WTC11 (cell line): ENCODE results near the gene TMED9. TPM values are rescaled to one million over a fixed set of nuclear protein-coding genes. Genes with fewer than 3 reads are reported as not detected.
"Not testable (repeated sequence)": the region's sequence is repeated elsewhere in the genome, so short reads cannot be mapped to it uniquely, and the experiment has no call there.

ENCODE experiments used
- ATAC-seq: fragments of 200-7000 bp; cut with Tn5 transposase; 2 replicates; pipeline ENCODE4 v1.10.0; 2021; ENCODE audit warnings: mild to moderate bottlenecking, moderate library complexity
- CTCF ChIA-PET: fragments of 300-600 bp; sonication (Branson Sonifier 250); formaldehyde crosslinking; loops from one replicate; lab custom pipeline; 2021; ENCODE audit warnings: antibody characterized with exemption; lab: Charles Lee
- POLR2A ChIA-PET: fragments of 350-600 bp; sonication (Branson Sonifier 250); formaldehyde crosslinking; loops from one replicate; lab custom pipeline; 2021; ENCODE audit warnings: antibody characterized with exemption; lab: Charles Lee
- DNase-seq: peaks from one replicate; pipeline ENCODE4 v3.0.0; 2021; ENCODE audit warnings: low spot score
- H3K27ac Mint-ChIP-seq: 2 replicates; pipeline ENCODE4 v1.8.0; 2021; ENCODE audit warnings: mixed read lengths
- H3K27me3 Mint-ChIP-seq: 2 replicates; pipeline ENCODE4 v1.8.0; 2021; ENCODE audit warnings: low read depth, mild to moderate bottlenecking, moderate library complexity, mixed read lengths
- H3K36me3 Mint-ChIP-seq: 2 replicates; pipeline ENCODE4 v1.8.0; 2021; ENCODE audit warnings: mixed read lengths
- H3K4me1 Mint-ChIP-seq: 2 replicates; pipeline ENCODE4 v1.8.0; 2022; ENCODE audit warnings: mixed read lengths
- H3K4me3 Mint-ChIP-seq: 2 replicates; pipeline ENCODE4 v1.8.0; 2021; ENCODE audit warnings: mild to moderate bottlenecking, moderate library complexity, mixed read lengths
- H3K9me3 Mint-ChIP-seq: 2 replicates; pipeline ENCODE4 v1.8.0; 2021; ENCODE audit warnings: mixed read lengths
- CREB1 ChIP-seq: sonication (generic); formaldehyde crosslinking; IDR thresholded peaks from 2 replicates; pipeline ENCODE4 v1.8.0; 2023; ENCODE audit warnings: mild to moderate bottlenecking, missing genetic modification reagents
- CREM ChIP-seq: sonication (generic); formaldehyde crosslinking; IDR thresholded peaks from 2 replicates; pipeline ENCODE4 v1.8.1; 2022; ENCODE audit warnings: mild to moderate bottlenecking, missing genetic modification reagents, moderate library complexity
- E2F5 ChIP-seq: sonication (generic); formaldehyde crosslinking; IDR thresholded peaks from 2 replicates; pipeline ENCODE4 v1.8.1; 2022; ENCODE audit warnings: mild to moderate bottlenecking, moderate library complexity, missing genetic modification reagents
- ESRRA ChIP-seq: sonication (generic); formaldehyde crosslinking; IDR thresholded peaks from 2 replicates; pipeline ENCODE4 v1.8.1; 2022; ENCODE audit warnings: mild to moderate bottlenecking, missing genetic modification reagents, borderline replicate concordance
- ETV6 ChIP-seq: sonication (generic); formaldehyde crosslinking; IDR thresholded peaks from 2 replicates; pipeline ENCODE4 v1.8.1; 2022; ENCODE audit warnings: mild to moderate bottlenecking, missing genetic modification reagents
- FOXK1 ChIP-seq: sonication (generic); formaldehyde crosslinking; IDR thresholded peaks from 2 replicates; pipeline ENCODE4 v1.8.0; 2022; ENCODE audit warnings: mild to moderate bottlenecking, moderate library complexity, missing genetic modification reagents
- FOXP4 ChIP-seq: sonication (generic); formaldehyde crosslinking; IDR thresholded peaks from 2 replicates; pipeline ENCODE4 v1.8.0; 2022; ENCODE audit warnings: mild to moderate bottlenecking, missing genetic modification reagents
- HMGA2 ChIP-seq: fragments of 250-450 bp; sonication (Bioruptor Pico); IDR thresholded peaks from 2 replicates; pipeline ENCODE4 v1.4.0; 2021; ENCODE audit warnings: mild to moderate bottlenecking, moderate library complexity
- JUN ChIP-seq: sonication (generic); formaldehyde crosslinking; IDR thresholded peaks from 2 replicates; pipeline ENCODE4 v1.8.0; 2023; ENCODE audit warnings: mild to moderate bottlenecking, missing genetic modification reagents
- NR3C1 ChIP-seq: sonication (generic); formaldehyde crosslinking; conservative IDR thresholded peaks from 2 replicates; pipeline ENCODE4 v1.8.1; 2023; ENCODE audit warnings: low read depth, mild to moderate bottlenecking, missing genetic modification reagents
- PRRX2 ChIP-seq: fragments of 250-450 bp; sonication (Bioruptor Pico); IDR thresholded peaks from 2 replicates; pipeline ENCODE4 v1.8.0; 2021; ENCODE audit warnings: mild to moderate bottlenecking
- RELA ChIP-seq: sonication (generic); formaldehyde crosslinking; IDR thresholded peaks from 2 replicates; pipeline ENCODE4 v1.8.1; 2022; ENCODE audit warnings: missing genetic modification reagents, mild to moderate bottlenecking, borderline replicate concordance
- SMAD3 ChIP-seq: sonication (generic); formaldehyde crosslinking; IDR thresholded peaks from 2 replicates; pipeline ENCODE4 v1.8.0; 2022; ENCODE audit warnings: missing genetic modification reagents, mild to moderate bottlenecking, borderline replicate concordance
- SMAD4 ChIP-seq: sonication (generic); formaldehyde crosslinking; IDR thresholded peaks from 2 replicates; pipeline ENCODE4 v1.8.0; 2022; ENCODE audit warnings: mild to moderate bottlenecking, missing genetic modification reagents
- TCF7 ChIP-seq: sonication (generic); formaldehyde crosslinking; IDR thresholded peaks from 2 replicates; pipeline ENCODE4 v1.8.0; 2022; ENCODE audit warnings: mild to moderate bottlenecking, low read depth, missing genetic modification reagents, moderate library complexity
- USF1 ChIP-seq: sonication (generic); formaldehyde crosslinking; IDR thresholded peaks from 2 replicates; pipeline ENCODE4 v1.8.0; 2022; ENCODE audit warnings: mild to moderate bottlenecking, missing genetic modification reagents
- ZNF232 ChIP-seq: sonication (generic); formaldehyde crosslinking; IDR thresholded peaks from 2 replicates; pipeline ENCODE4 v1.8.0; 2022; ENCODE audit warnings: mild to moderate bottlenecking, missing genetic modification reagents
- ZNF263 ChIP-seq: sonication (generic); formaldehyde crosslinking; IDR thresholded peaks from 2 replicates; pipeline ENCODE4 v1.8.1; 2022; ENCODE audit warnings: low read depth, mild to moderate bottlenecking, moderate library complexity, missing genetic modification reagents
- ZNF281 ChIP-seq: sonication (generic); formaldehyde crosslinking; IDR thresholded peaks from 2 replicates; pipeline ENCODE4 v1.8.0; 2023; ENCODE audit warnings: mild to moderate bottlenecking, missing genetic modification reagents
- total RNA-seq: library from RNA; stranded (reverse); gene quantifications from 3 replicates; pipeline ENCODE4 v1.2.3, GENCODE V29; 2021
- TF ChIP-seq, protein P1 (sequence below): sonication (generic); formaldehyde crosslinking; conservative IDR thresholded peaks from 2 replicates; pipeline ENCODE4 v1.8.1; 2023; ENCODE audit warnings: mild to moderate bottlenecking, low read depth, missing genetic modification reagents, moderate library complexity

TMED9 gene
- total RNA-seq, 1 experiment from 2014 or later: 164 TPM

DNA sequence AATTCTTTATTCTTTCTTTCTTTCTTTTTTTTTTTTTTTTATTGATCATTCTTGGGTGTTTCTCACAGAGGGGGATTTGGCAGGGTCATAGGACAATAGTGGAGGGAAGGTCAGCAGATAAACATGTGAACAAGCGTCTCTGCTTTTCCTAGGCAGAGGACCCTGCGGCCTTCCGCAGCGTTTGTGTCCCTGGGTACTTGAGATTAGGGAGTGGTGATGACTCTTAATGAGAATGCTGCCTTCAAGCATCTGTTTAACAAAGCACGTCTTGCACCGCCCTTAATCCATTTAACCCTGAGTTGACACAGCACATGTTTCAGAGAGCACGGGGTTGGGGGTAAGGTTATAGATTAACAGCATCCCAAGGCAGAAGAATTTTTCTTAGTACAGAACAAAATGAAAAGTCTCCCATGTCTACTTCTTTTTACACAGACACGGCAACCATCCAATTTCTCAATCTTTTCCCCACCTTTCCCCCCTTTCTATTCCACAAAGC is 32.5 kb upstream of the TMED9 start:
- Mint-ChIP-seq H3K4me1 (peaks cover 16% of the 10 kb centered on the region), H3K9me3 (peaks cover 32% of the 10 kb centered on the region), H3K27me3 (peaks cover 25% of the 10 kb centered on the region), H3K36me3 (peaks cover 12% of the 10 kb centered on the region)
- ATAC-seq, POLR2A ChIA-PET, DNase-seq, H3K27ac Mint-ChIP-seq, H3K4me3 Mint-ChIP-seq, CTCF ChIA-PET: not testable (repeated sequence)

DNA sequence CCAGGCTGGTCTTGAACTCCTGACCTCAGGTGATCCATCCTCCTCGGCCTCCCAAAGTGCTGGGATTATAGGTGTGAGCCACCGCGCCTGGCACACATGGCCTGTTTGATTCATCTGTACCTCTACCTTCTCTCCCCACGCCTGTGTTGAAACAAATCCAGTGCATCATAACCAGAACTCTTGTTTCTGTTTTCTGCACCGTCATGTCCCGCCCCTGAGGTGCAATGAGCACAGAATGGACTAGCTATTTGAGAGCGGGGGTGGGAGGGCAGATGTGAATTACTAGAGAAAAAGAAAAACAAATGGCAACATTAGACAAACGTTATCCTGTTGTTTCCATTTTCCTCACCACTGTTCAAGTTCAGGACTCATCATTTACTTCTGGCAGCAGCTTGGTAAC is 27.0 kb upstream of the TMED9 start:
- Mint-ChIP-seq H3K4me3 (no peak overlapping the region), H3K27ac (no peak overlapping the region), H3K9me3 (peaks cover 24% of the 10 kb centered on the region), H3K4me1 (peaks cover 2% of the 10 kb centered on the region; the same call in 1 of the 2 replicates), H3K36me3 (peaks cover 12% of the 10 kb centered on the region), H3K27me3 (peaks cover 43% of the 10 kb centered on the region)
- TF ChIP-seq ZNF232: no peak
- no peak for TF ChIP-seq FOXK1 (CRISPR knock-in tag)
- TF ChIP-seq, protein P1, sequence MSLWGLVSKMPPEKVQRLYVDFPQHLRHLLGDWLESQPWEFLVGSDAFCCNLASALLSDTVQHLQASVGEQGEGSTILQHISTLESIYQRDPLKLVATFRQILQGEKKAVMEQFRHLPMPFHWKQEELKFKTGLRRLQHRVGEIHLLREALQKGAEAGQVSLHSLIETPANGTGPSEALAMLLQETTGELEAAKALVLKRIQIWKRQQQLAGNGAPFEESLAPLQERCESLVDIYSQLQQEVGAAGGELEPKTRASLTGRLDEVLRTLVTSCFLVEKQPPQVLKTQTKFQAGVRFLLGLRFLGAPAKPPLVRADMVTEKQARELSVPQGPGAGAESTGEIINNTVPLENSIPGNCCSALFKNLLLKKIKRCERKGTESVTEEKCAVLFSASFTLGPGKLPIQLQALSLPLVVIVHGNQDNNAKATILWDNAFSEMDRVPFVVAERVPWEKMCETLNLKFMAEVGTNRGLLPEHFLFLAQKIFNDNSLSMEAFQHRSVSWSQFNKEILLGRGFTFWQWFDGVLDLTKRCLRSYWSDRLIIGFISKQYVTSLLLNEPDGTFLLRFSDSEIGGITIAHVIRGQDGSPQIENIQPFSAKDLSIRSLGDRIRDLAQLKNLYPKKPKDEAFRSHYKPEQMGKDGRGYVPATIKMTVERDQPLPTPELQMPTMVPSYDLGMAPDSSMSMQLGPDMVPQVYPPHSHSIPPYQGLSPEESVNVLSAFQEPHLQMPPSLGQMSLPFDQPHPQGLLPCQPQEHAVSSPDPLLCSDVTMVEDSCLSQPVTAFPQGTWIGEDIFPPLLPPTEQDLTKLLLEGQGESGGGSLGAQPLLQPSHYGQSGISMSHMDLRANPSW (CRISPR knock-in tag): no peak
- no peak for TF ChIP-seq CREM
- TF ChIP-seq PRRX2 (CRISPR knock-in tag): no peak
- no peak for TF ChIP-seq ZNF263 (CRISPR knock-in tag)
- TF ChIP-seq SMAD3 (CRISPR knock-in tag): no peak
- no peak for TF ChIP-seq SMAD4 (CRISPR knock-in tag)
- no peak for TF ChIP-seq ETV6
- no peak for TF ChIP-seq JUN (CRISPR knock-in tag)
- TF ChIP-seq ESRRA (CRISPR knock-in tag): no peak
- no peak for TF ChIP-seq RELA
- no peak for TF ChIP-seq NR3C1 (CRISPR knock-in tag)
- no peak for TF ChIP-seq E2F5
- TF ChIP-seq ZNF281 (CRISPR knock-in tag): no peak
- no peak for TF ChIP-seq CREB1
- no peak for TF ChIP-seq TCF7 (CRISPR knock-in tag)
- no peak for TF ChIP-seq FOXP4 (CRISPR knock-in tag)
- no peak for TF ChIP-seq HMGA2 (CRISPR knock-in tag)
- TF ChIP-seq USF1: no peak
- no peak for ATAC-seq
- DNase-seq: no peak
- ChIA-PET CTCF (no interaction called here), POLR2A (no interaction called here)
